CD4-positive, alpha-beta T cell (primary cell): ENCODE results near the gene P2RY14. TPM values are rescaled to one million over a fixed set of nuclear protein-coding genes. Genes with fewer than 3 reads are reported as not detected.

ENCODE experiments used
- ATAC-seq: fragments of 200-7000 bp; cut with Tn5 transposase; one replicate; pipeline ENCODE4 v1.10.0; 2022; ENCODE audit warnings: mild to moderate bottlenecking; ENCODE audit not compliant: poor library complexity
- CTCF ChIA-PET: fragments of 350-600 bp; sonication (Branson Sonifier 250); formaldehyde crosslinking; loops from one replicate; lab custom pipeline; 2021; ENCODE audit warnings: antibody characterized with exemption, inconsistent platforms; lab: Charles Lee
- POLR2A ChIA-PET: fragments of 350-600 bp; sonication (Branson Sonifier 250); formaldehyde crosslinking; loops from one replicate; lab custom pipeline; 2021; ENCODE audit warnings: antibody characterized with exemption, inconsistent platforms; lab: Charles Lee
- DNase-seq, 14 experiments: peaks; one replicate each; pipeline ENCODE4 v3.0.0-alpha.2; 2013 to 2020; ENCODE audit warnings: mixed read lengths in 2 of 14
- H3K27ac ChIP-seq, 2 donors: one replicate each; pipeline versions ENCODE4 v1.5.1 to v1.7.0; 2013; ENCODE audit warnings: low read length in 2 of 2, low read depth in 1 of 2, mild to moderate bottlenecking in 1 of 2
- H3K27me3 ChIP-seq, 2 experiments: 1 replicate in 1 of 2; 2 replicates in 1 of 2; pipeline versions ENCODE4 v1.6.1 to v1.7.0; 2013; ENCODE audit warnings: low read length in 2 of 2, control low read depth in 1 of 2, mild to moderate bottlenecking in 1 of 2, moderate library complexity in 1 of 2; ENCODE audit not compliant: insufficient read depth in 2 of 2, control insufficient read depth in 1 of 2
- H3K36me3 ChIP-seq: one replicate; pipeline ENCODE4 v1.6.1; 2013; ENCODE audit warnings: low read length, control low read depth; ENCODE audit not compliant: insufficient read depth
- H3K4me1 ChIP-seq: one replicate; pipeline ENCODE4 v1.6.1; 2013; ENCODE audit warnings: low read length, control low read depth; ENCODE audit not compliant: insufficient read depth
- H3K4me3 ChIP-seq: one replicate; pipeline ENCODE4 v1.5.1; 2013; ENCODE audit warnings: mild to moderate bottlenecking, low read length, moderate library complexity
- H3K9me3 ChIP-seq, 2 experiments: 1 replicate in 1 of 2; 2 replicates in 1 of 2; pipeline versions ENCODE4 v1.6.1 to v1.7.0; 2013; ENCODE audit warnings: low read length in 2 of 2, mild to moderate bottlenecking in 2 of 2, control low read depth in 1 of 2, moderate library complexity in 1 of 2; ENCODE audit not compliant: control insufficient read depth in 1 of 2, insufficient read depth in 1 of 2
- H3K27ac Mint-ChIP-seq: one replicate; pipeline ENCODE4 v1.8.0; 2020; ENCODE audit warnings: mixed read lengths
- H3K27me3 Mint-ChIP-seq: one replicate; pipeline ENCODE4 v1.8.0; 2021; ENCODE audit warnings: mixed read lengths
- H3K36me3 Mint-ChIP-seq: one replicate; pipeline ENCODE4 v1.8.0; 2021; ENCODE audit warnings: low read depth, mixed read lengths
- H3K4me1 Mint-ChIP-seq: one replicate; pipeline ENCODE4 v1.8.0; 2021; ENCODE audit warnings: low read depth, mixed read lengths
- H3K4me3 Mint-ChIP-seq: one replicate; pipeline ENCODE4 v1.8.0; 2020; ENCODE audit warnings: mild to moderate bottlenecking, mixed read lengths
- H3K9me3 Mint-ChIP-seq: one replicate; pipeline ENCODE4 v1.8.0; 2020; ENCODE audit warnings: mixed read lengths
- CTCF ChIP-seq: fragments of 200-600 bp; IDR thresholded peaks from one replicate; pipeline ENCODE4 v1.8.0; 2022; ENCODE audit warnings: antibody characterized with exemption, mild to moderate bottlenecking
- intact Hi-C, 2 experiments: fragments of 100-400 bp; cut with DNase I in 1 of 2; cut with micrococcal nuclease in 1 of 2; formaldehyde crosslinking; loops; one replicate each; pipeline versions ENCODE4 v1.15.1 to v1.9.0; 2023 to 2025; cut with DNase I, micrococcal nuclease
- total RNA-seq, 174 experiments: library from RNA in 2 of 174; stranded (reverse) in 2 of 174; gene quantifications; one replicate each; pipeline ENCODE4 v1.2.3 and lab custom pipeline; 2021 to 2026

The P2RY14 gene
- total RNA-seq, 2 experiments from 2014 or later = 0.22 TPM; not detected in 1

- DNase-seq = no peak
- Mint-ChIP-seq H3K36me3 (peaks cover 41% of the 10 kb centered on the region), H3K4me3 (no peak overlapping the region), H3K9me3 (no peaks in the 10 kb centered on the region), H3K4me1 (peaks cover 43% of the 10 kb centered on the region), H3K27ac (no peak overlapping the region), H3K27me3 (no peaks in the 10 kb centered on the region)
- ChIA-PET POLR2A (interaction anchor here (9.0 kb wide), 1 partner anchor 13 kb away, joined by 84 read pairs; no protein-coding TSS in a partner anchor), CTCF (interaction anchor here (1.6 kb wide), 1 partner anchor 31 kb away, joined by 4 read pairs; no protein-coding TSS in a partner anchor)
- H3K9me3 ChIP-seq = peaks cover 0 to 9% of the 10 kb centered on the region in 2 experiments
- intact Hi-C loops = no loop called here
- no peaks in the 10 kb centered on the region for H3K27me3 ChIP-seq
- H3K36me3 ChIP-seq = peaks cover 16% of the 10 kb centered on the region
- no peak for ATAC-seq
- peaks cover 19% of the 10 kb centered on the region for H3K4me1 ChIP-seq
- TF ChIP-seq CTCF = no peak
- no peak overlapping the region for H3K27ac ChIP-seq
- H3K4me3 ChIP-seq = no peak overlapping the region
Observed at GRCh38 chr3:151197228-151197627, 81.1 kb downstream of the P2RY14 start.

- H3K27ac Mint-ChIP-seq = peak overlapping the region; percentile 36
- H3K4me3 Mint-ChIP-seq = no peak overlapping the region
Observed at GRCh38 chr3:151196434-151196833, 81.9 kb downstream of the P2RY14 start.

GRCh38 chr3:151195826-151196225 lies 82.5 kb downstream of the P2RY14 start:
- peaks cover 0 to 9% of the 10 kb centered on the region in 2 experiments for H3K9me3 ChIP-seq
- CTCF ChIA-PET = interaction anchor here (0.9 to 1.6 kb wide), 2 partner anchors 15 to 32 kb away, joined by 4 to 5 read pairs; no protein-coding TSS in a partner anchor
- H3K36me3 Mint-ChIP-seq = peaks cover 33% of the 10 kb centered on the region
- H3K9me3 Mint-ChIP-seq = no peaks in the 10 kb centered on the region
- H3K4me1 Mint-ChIP-seq = peaks cover 30% of the 10 kb centered on the region
- H3K4me1 ChIP-seq = peaks cover 18% of the 10 kb centered on the region
- no peaks in the 10 kb centered on the region for H3K27me3 ChIP-seq
- no peak overlapping the region for H3K27ac ChIP-seq
- POLR2A ChIA-PET = interaction anchor here (1.1 to 9.0 kb wide), 2 partner anchors 12 to 25 kb away, joined by 3 to 84 read pairs; no protein-coding TSS in a partner anchor
- DNase-seq (no peak), ATAC-seq (no peak)
- H3K36me3 ChIP-seq = peaks cover 16% of the 10 kb centered on the region
- no peak for TF ChIP-seq CTCF
- H3K4me3 Mint-ChIP-seq = no peak overlapping the region
- no peak overlapping the region for H3K4me3 ChIP-seq
- H3K27me3 Mint-ChIP-seq = no peaks in the 10 kb centered on the region
- H3K27ac Mint-ChIP-seq = no peak overlapping the region
- intact Hi-C loops = loop anchor here in 1 of 2 experiments (2.0 kb wide), 1 partner anchor 15 kb away; no protein-coding TSS in a partner anchor

More at GRCh38 chr3:151196434-151196833, 81.9 kb downstream of the P2RY14 start:
- H3K27ac ChIP-seq = no peak overlapping the region
- Mint-ChIP-seq H3K27me3 (no peaks in the 10 kb centered on the region), H3K4me1 (peaks cover 36% of the 10 kb centered on the region), H3K36me3 (peaks cover 39% of the 10 kb centered on the region), H3K9me3 (no peaks in the 10 kb centered on the region)
- POLR2A ChIA-PET = interaction anchor here (1.1 to 9.0 kb wide), 2 partner anchors 12 to 25 kb away, joined by 3 to 84 read pairs; no protein-coding TSS in a partner anchor
- CTCF ChIA-PET = interaction anchor here (0.9 to 1.6 kb wide), 2 partner anchors 15 to 32 kb away, joined by 4 to 5 read pairs; no protein-coding TSS in a partner anchor
- H3K36me3 ChIP-seq = peaks cover 16% of the 10 kb centered on the region
- no peak overlapping the region for H3K4me3 ChIP-seq
- no peaks in the 10 kb centered on the region for H3K27me3 ChIP-seq
- H3K4me1 ChIP-seq = peaks cover 18% of the 10 kb centered on the region
- TF ChIP-seq CTCF = no peak
- DNase-seq (no peak), ATAC-seq (no peak)
- peaks cover 0 to 9% of the 10 kb centered on the region in 2 experiments for H3K9me3 ChIP-seq
- intact Hi-C loops = no loop called here
